HG02588 (cell line): ENCODE data around the gene ALKBH7.
"Not testable (repeated sequence)": the region's sequence is repeated elsewhere in the genome, so short reads cannot be mapped to it uniquely, and the experiment has no call there.

Experiments
- ATAC-seq: cut with Tn5 transposase; IDR thresholded peaks from one replicate; pipeline ENCODE4 v1.9.1; 2021; ENCODE audit warnings: mild to moderate bottlenecking, moderate library complexity; ENCODE audit not compliant: unreplicated experiment

ALKBH7 gene

GRCh38 chr19:6396305-6396704 is 23.7 kb downstream of the ALKBH7 start:
- no peak for ATAC-seq

- not testable (repeated sequence) for ATAC-seq
These were observed 27.7 kb downstream of the ALKBH7 start for GRCh38 chr19:6400062-6400944.

GRCh38 chr19:6402058-6402457 is 29.5 kb downstream of the ALKBH7 start:
- no peak for ATAC-seq

GRCh38 chr19:6402837-6403608 is 30.4 kb downstream of the ALKBH7 start:
- ATAC-seq, result no peak

GRCh38 chr19:6406401-6406800 is 33.8 kb downstream of the ALKBH7 start:
- ATAC-seq, result no peak

- ATAC-seq, result no peak
These were observed 36.8 kb downstream of the ALKBH7 start for GRCh38 chr19:6409346-6409745.

- no peak for ATAC-seq
These were observed 39.5 kb downstream of the ALKBH7 start for GRCh38 chr19:6412061-6412446.

GRCh38 chr19:6412447-6413091 is 40.0 kb downstream of the ALKBH7 start:
- no peak for ATAC-seq

GRCh38 chr19:6413291-6413690 is 40.7 kb downstream of the ALKBH7 start:
- ATAC-seq, result no peak

- ATAC-seq, result no peak
These were observed 41.4 kb downstream of the ALKBH7 start for GRCh38 chr19:6413721-6414643.

- no peak for ATAC-seq
These were observed 42.4 kb downstream of the ALKBH7 start for GRCh38 chr19:6414793-6415590.

GRCh38 chr19:6415591-6416190 is 43.1 kb downstream of the ALKBH7 start:
- ATAC-seq, result no peak

- no peak for ATAC-seq
These were observed 44.2 kb downstream of the ALKBH7 start for GRCh38 chr19:6416658-6417405.

GRCh38 chr19:6417713-6418561 is 45.3 kb downstream of the ALKBH7 start:
- no peak for ATAC-seq

GRCh38 chr19:6418562-6418932 is 46.0 kb downstream of the ALKBH7 start:
- no peak for ATAC-seq

- no peak for ATAC-seq
These were observed 48.8 kb downstream of the ALKBH7 start for GRCh38 chr19:6421075-6422014.
